ENCODE data around the gene POLR2B.
"Not testable (repeated sequence)": the region's sequence is repeated elsewhere in the genome, so short reads cannot be mapped to it uniquely, and the experiment has no call there.

POLR2B gene

GRCh38 chr4:57042711-57043169 lies 64.0 kb downstream of the POLR2B start:
- no peak for TF ChIP-seq CTCF (IDR thresholded peaks at IDR 0.05; ENCODE audit: low read depth, low read length)
- no peak for DNase-seq (ENCODE audit: extremely low read depth, low read depth)

- TF ChIP-seq CTCF (IDR thresholded peaks at IDR 0.05; ENCODE audit: low read depth, low read length), result no peak
- peak; percentile 47 for DNase-seq (ENCODE audit: extremely low read depth, low read depth)
These were observed 64.9 kb downstream of the POLR2B start for GRCh38 chr4:57043347-57044251.

- DNase-seq (ENCODE audit: extremely low read depth, low read depth), result peak; percentile 87
- no peak for TF ChIP-seq CTCF (IDR thresholded peaks at IDR 0.05; ENCODE audit: low read depth, low read length)
These were observed 65.6 kb downstream of the POLR2B start for GRCh38 chr4:57044279-57044678.

GRCh38 chr4:57044996-57045395 lies 66.3 kb downstream of the POLR2B start:
- no peak for TF ChIP-seq CTCF (IDR thresholded peaks at IDR 0.05; ENCODE audit: low read depth, low read length)
- DNase-seq (ENCODE audit: extremely low read depth, low read depth), result no peak

GRCh38 chr4:57047046-57047445 lies 68.3 kb downstream of the POLR2B start:
- DNase-seq (ENCODE audit: extremely low read depth, low read depth), result not testable (repeated sequence)

GRCh38 chr4:57048590-57049304 lies 70.1 kb downstream of the POLR2B start:
- TF ChIP-seq CTCF (IDR thresholded peaks at IDR 0.05; ENCODE audit: low read depth, low read length), result no peak
- no peak for DNase-seq (ENCODE audit: extremely low read depth, low read depth)

GRCh38 chr4:57051095-57051494 lies 72.4 kb downstream of the POLR2B start:
- TF ChIP-seq CTCF (IDR thresholded peaks at IDR 0.05; ENCODE audit: low read depth, low read length), result no peak
- DNase-seq (ENCODE audit: extremely low read depth, low read depth), result no peak
